ENCODE results near the gene CFAP251.
A peak's percentile ranks its signal among the peaks of the same experiment; 100 is the strongest.

The CFAP251 gene

GRCh38 chr12:121917950-121918678, at the start of gene CFAP251 (continued):
- TF ChIP-seq, protein P1, sequence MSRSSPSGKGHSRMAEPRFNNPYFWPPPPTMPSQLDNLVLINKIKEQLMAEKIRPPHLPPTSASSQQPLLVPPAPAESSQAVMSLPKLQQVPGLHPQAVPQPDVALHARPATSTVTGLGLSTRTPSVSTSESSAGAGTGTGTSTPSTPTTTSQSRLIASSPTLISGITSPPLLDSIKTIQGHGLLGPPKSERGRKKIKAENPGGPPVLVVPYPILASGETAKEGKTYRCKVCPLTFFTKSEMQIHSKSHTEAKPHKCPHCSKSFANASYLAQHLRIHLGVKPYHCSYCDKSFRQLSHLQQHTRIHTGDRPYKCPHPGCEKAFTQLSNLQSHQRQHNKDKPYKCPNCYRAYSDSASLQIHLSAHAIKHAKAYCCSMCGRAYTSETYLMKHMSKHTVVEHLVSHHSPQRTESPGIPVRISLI (tag by site-specific recombination; IDR thresholded peaks at IDR 0.05): no peak
- 0 out of 2 replicates have a peak, but pooled peaks have one; percentile 21 for TF ChIP-seq ZNF654 (tag by site-specific recombination; IDR thresholded peaks at IDR 0.05; ENCODE audit: low read depth)
- peak; percentile 93 for TF ChIP-seq SCRT2 (tag by site-specific recombination; IDR thresholded peaks at IDR 0.05)
- no peak for TF ChIP-seq ZSCAN16 (tag by site-specific recombination; IDR thresholded peaks at IDR 0.05)
- TF ChIP-seq ZNF2 (tag by site-specific recombination; IDR thresholded peaks at IDR 0.05): 0 out of 2 replicates have a peak, but pooled peaks have one; percentile 30
- TF ChIP-seq PRDM10 (tag by site-specific recombination; IDR thresholded peaks at IDR 0.05): peak; percentile 31
- peak; percentile 86 for TF ChIP-seq MYNN (tag by site-specific recombination; IDR thresholded peaks at IDR 0.05; ENCODE audit: borderline replicate concordance)
- no peak for TF ChIP-seq ZNF23 (tag by site-specific recombination; IDR thresholded peaks at IDR 0.05; ENCODE audit: borderline replicate concordance)
- TF ChIP-seq PBX3 (CRISPR knock-in tag; IDR thresholded peaks at IDR 0.05): no peak
- TF ChIP-seq, protein P2, sequence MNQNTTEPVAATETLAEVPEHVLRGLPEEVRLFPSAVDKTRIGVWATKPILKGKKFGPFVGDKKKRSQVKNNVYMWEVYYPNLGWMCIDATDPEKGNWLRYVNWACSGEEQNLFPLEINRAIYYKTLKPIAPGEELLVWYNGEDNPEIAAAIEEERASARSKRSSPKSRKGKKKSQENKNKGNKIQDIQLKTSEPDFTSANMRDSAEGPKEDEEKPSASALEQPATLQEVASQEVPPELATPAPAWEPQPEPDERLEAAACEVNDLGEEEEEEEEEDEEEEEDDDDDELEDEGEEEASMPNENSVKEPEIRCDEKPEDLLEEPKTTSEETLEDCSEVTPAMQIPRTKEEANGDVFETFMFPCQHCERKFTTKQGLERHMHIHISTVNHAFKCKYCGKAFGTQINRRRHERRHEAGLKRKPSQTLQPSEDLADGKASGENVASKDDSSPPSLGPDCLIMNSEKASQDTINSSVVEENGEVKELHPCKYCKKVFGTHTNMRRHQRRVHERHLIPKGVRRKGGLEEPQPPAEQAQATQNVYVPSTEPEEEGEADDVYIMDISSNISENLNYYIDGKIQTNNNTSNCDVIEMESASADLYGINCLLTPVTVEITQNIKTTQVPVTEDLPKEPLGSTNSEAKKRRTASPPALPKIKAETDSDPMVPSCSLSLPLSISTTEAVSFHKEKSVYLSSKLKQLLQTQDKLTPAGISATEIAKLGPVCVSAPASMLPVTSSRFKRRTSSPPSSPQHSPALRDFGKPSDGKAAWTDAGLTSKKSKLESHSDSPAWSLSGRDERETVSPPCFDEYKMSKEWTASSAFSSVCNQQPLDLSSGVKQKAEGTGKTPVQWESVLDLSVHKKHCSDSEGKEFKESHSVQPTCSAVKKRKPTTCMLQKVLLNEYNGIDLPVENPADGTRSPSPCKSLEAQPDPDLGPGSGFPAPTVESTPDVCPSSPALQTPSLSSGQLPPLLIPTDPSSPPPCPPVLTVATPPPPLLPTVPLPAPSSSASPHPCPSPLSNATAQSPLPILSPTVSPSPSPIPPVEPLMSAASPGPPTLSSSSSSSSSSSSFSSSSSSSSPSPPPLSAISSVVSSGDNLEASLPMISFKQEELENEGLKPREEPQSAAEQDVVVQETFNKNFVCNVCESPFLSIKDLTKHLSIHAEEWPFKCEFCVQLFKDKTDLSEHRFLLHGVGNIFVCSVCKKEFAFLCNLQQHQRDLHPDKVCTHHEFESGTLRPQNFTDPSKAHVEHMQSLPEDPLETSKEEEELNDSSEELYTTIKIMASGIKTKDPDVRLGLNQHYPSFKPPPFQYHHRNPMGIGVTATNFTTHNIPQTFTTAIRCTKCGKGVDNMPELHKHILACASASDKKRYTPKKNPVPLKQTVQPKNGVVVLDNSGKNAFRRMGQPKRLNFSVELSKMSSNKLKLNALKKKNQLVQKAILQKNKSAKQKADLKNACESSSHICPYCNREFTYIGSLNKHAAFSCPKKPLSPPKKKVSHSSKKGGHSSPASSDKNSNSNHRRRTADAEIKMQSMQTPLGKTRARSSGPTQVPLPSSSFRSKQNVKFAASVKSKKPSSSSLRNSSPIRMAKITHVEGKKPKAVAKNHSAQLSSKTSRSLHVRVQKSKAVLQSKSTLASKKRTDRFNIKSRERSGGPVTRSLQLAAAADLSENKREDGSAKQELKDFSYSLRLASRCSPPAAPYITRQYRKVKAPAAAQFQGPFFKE (tag by site-specific recombination; IDR thresholded peaks at IDR 0.05; ENCODE audit: borderline replicate concordance): no peak
- no peak for TF ChIP-seq ZNF600 (tag by site-specific recombination; IDR thresholded peaks at IDR 0.05)
- no peak for TF ChIP-seq ZNF747 (tag by site-specific recombination; IDR thresholded peaks at IDR 0.05)
- TF ChIP-seq, protein P3, sequence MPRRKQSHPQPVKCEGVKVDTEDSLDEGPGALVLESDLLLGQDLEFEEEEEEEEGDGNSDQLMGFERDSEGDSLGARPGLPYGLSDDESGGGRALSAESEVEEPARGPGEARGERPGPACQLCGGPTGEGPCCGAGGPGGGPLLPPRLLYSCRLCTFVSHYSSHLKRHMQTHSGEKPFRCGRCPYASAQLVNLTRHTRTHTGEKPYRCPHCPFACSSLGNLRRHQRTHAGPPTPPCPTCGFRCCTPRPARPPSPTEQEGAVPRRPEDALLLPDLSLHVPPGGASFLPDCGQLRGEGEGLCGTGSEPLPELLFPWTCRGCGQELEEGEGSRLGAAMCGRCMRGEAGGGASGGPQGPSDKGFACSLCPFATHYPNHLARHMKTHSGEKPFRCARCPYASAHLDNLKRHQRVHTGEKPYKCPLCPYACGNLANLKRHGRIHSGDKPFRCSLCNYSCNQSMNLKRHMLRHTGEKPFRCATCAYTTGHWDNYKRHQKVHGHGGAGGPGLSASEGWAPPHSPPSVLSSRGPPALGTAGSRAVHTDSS (tag by site-specific recombination; IDR thresholded peaks at IDR 0.05): no peak
- no peak for TF ChIP-seq ZNF645 (tag by site-specific recombination; IDR thresholded peaks at IDR 0.05)
- TF ChIP-seq ZNF548 (tag by site-specific recombination; IDR thresholded peaks at IDR 0.05): no peak
- no peak for TF ChIP-seq ZBTB8A (tag by site-specific recombination; IDR thresholded peaks at IDR 0.05)
- no peak for TF ChIP-seq ZNF350 (tag by site-specific recombination; IDR thresholded peaks at IDR 0.05)
- TF ChIP-seq, protein P4, sequence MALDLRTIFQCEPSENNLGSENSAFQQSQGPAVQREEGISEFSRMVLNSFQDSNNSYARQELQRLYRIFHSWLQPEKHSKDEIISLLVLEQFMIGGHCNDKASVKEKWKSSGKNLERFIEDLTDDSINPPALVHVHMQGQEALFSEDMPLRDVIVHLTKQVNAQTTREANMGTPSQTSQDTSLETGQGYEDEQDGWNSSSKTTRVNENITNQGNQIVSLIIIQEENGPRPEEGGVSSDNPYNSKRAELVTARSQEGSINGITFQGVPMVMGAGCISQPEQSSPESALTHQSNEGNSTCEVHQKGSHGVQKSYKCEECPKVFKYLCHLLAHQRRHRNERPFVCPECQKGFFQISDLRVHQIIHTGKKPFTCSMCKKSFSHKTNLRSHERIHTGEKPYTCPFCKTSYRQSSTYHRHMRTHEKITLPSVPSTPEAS (tag by site-specific recombination; IDR thresholded peaks at IDR 0.05): no peak
- TF ChIP-seq ZNF610 (tag by site-specific recombination; IDR thresholded peaks at IDR 0.05; ENCODE audit: borderline replicate concordance): no peak
- no peak for TF ChIP-seq FEZF1 (tag by site-specific recombination; IDR thresholded peaks at IDR 0.05)
- no peak for TF ChIP-seq ZNF510 (tag by site-specific recombination; IDR thresholded peaks at IDR 0.05; ENCODE audit: insufficient replicate concordance)
- peak; percentile 88 for TF ChIP-seq SCRT1 (tag by site-specific recombination; IDR thresholded peaks at IDR 0.05; ENCODE audit: borderline replicate concordance)
- no peak for TF ChIP-seq MEIS1 (CRISPR knock-in tag; IDR thresholded peaks at IDR 0.05; ENCODE audit: borderline replicate concordance)
